HepG2 (cell line): Measurements from ENCODE around the gene HES7. TPM values are rescaled to one million over a fixed set of nuclear protein-coding genes. Genes with fewer than 3 reads are reported as not detected.
A peak's percentile ranks its signal among the peaks of the same experiment; 100 is the strongest.

Experiments used
- ARNT2 ChIP-seq: sonication (generic); formaldehyde crosslinking; IDR thresholded peaks from 2 replicates; pipeline ENCODE4 v1.8.0; 2022; ENCODE audit warnings: mild to moderate bottlenecking, low read depth, missing genetic modification reagents, moderate library complexity
- ATRX ChIP-seq: sonication (generic); formaldehyde crosslinking; IDR thresholded peaks from 2 replicates; pipeline ENCODE4 v1.4.0; 2020; ENCODE audit warnings: missing genetic modification reagents, borderline replicate concordance
- BCL3 ChIP-seq: sonication (generic); formaldehyde crosslinking; IDR thresholded peaks from 2 replicates; pipeline ENCODE4 v1.5.1; 2020; ENCODE audit warnings: mild to moderate bottlenecking, missing genetic modification reagents, moderate library complexity
- EHMT2 ChIP-seq: fragments of 200-600 bp; sonication (generic); IDR thresholded peaks from 2 replicates; pipeline ENCODE4 v1.7.0; 2017; ENCODE audit warnings: antibody characterized with exemption, low read depth, low read length, borderline replicate concordance
- ETV6 ChIP-seq: sonication (generic); formaldehyde crosslinking; conservative IDR thresholded peaks from 2 replicates; pipeline ENCODE4 v1.4.0; 2020; ENCODE audit warnings: missing genetic modification reagents
- HIVEP1 ChIP-seq: sonication (generic); formaldehyde crosslinking; IDR thresholded peaks from 2 replicates; pipeline ENCODE4 v1.4.0; 2020; ENCODE audit warnings: mild to moderate bottlenecking, missing genetic modification reagents
- HNF4A ChIP-seq: sonication (generic); formaldehyde crosslinking; IDR thresholded peaks from 2 replicates; pipeline ENCODE4 v1.4.0; 2020; ENCODE audit warnings: missing genetic modification reagents
- KLF11 ChIP-seq: IDR thresholded peaks from 2 replicates; pipeline ENCODE4 v1.6.1; 2016; ENCODE audit warnings: missing compliant biosample characterization
- NONO ChIP-seq, 2 experiments: fragments of 450-650 bp in 1 of 2; sonication (generic) in 1 of 2; formaldehyde crosslinking in 1 of 2; IDR thresholded peaks in 1 of 2; conservative IDR thresholded peaks in 1 of 2; 2 replicates each; pipeline versions ENCODE4 v1.6.1 to v1.8.0; 2017 to 2022; ENCODE audit warnings: mild to moderate bottlenecking in 1 of 2, missing genetic modification reagents in 1 of 2, moderate library complexity in 1 of 2
- NRL ChIP-seq: sonication (generic); formaldehyde crosslinking; IDR thresholded peaks from 2 replicates; pipeline ENCODE4 v1.5.0; 2020; ENCODE audit warnings: missing genetic modification reagents, mild to moderate bottlenecking, moderate library complexity, borderline replicate concordance
- RAD21 ChIP-seq: fragments of 450-650 bp; formaldehyde crosslinking; IDR thresholded peaks from 2 replicates; pipeline ENCODE4 v1.5.0; 2020; ENCODE audit warnings: mild to moderate bottlenecking
- RBFOX2 ChIP-seq: fragments of 200-400 bp; formaldehyde crosslinking; IDR thresholded peaks from 2 replicates; pipeline ENCODE4 v1.6.1; 2017; ENCODE audit warnings: low read depth, mild to moderate bottlenecking, low read length
- SP4 ChIP-seq: sonication (generic); formaldehyde crosslinking; IDR thresholded peaks from 2 replicates; pipeline ENCODE4 v1.8.1; 2023; ENCODE audit warnings: mild to moderate bottlenecking, missing genetic modification reagents
- TCF7 ChIP-seq: sonication (generic); IDR thresholded peaks from 2 replicates; pipeline ENCODE4 v1.6.1; 2016; ENCODE audit warnings: antibody characterized with exemption, low read depth
- TEAD2 ChIP-seq: sonication (generic); formaldehyde crosslinking; IDR thresholded peaks from 2 replicates; pipeline ENCODE4 v1.9.0; 2021; ENCODE audit warnings: missing genetic modification reagents
- ZBTB38 ChIP-seq: sonication (generic); formaldehyde crosslinking; IDR thresholded peaks from 2 replicates; pipeline ENCODE4 v1.5.1; 2020; ENCODE audit warnings: mild to moderate bottlenecking, missing genetic modification reagents
- ZKSCAN1 ChIP-seq: fragments of 150-350 bp; IDR thresholded peaks from 2 replicates; pipeline ENCODE4 v1.6.1; 2014; ENCODE audit warnings: low read length
- ZNF10 ChIP-seq: sonication (generic); formaldehyde crosslinking; IDR thresholded peaks from 2 replicates; pipeline ENCODE4 v1.4.0; 2020; ENCODE audit warnings: mild to moderate bottlenecking, low read depth, missing genetic modification reagents, borderline replicate concordance
- ZNF253 ChIP-seq: sonication (generic); formaldehyde crosslinking; IDR thresholded peaks from 2 replicates; pipeline ENCODE4 v1.8.0; 2022; ENCODE audit warnings: mild to moderate bottlenecking, missing genetic modification reagents, borderline replicate concordance
- ZNF446 ChIP-seq: sonication (generic); formaldehyde crosslinking; IDR thresholded peaks from 2 replicates; pipeline ENCODE4 v1.5.0; 2020; ENCODE audit warnings: mild to moderate bottlenecking, missing genetic modification reagents
- ZNF451 ChIP-seq: sonication (generic); formaldehyde crosslinking; IDR thresholded peaks from 2 replicates; pipeline ENCODE4 v1.5.0; 2020; ENCODE audit warnings: mild to moderate bottlenecking, missing genetic modification reagents
- ZNF567 ChIP-seq: sonication (generic); formaldehyde crosslinking; IDR thresholded peaks from 2 replicates; pipeline ENCODE4 v1.8.1; 2023; ENCODE audit warnings: mild to moderate bottlenecking, missing genetic modification reagents, borderline replicate concordance
- ZNF577 ChIP-seq: sonication (generic); formaldehyde crosslinking; IDR thresholded peaks from 2 replicates; pipeline ENCODE4 v1.4.0; 2020; ENCODE audit warnings: mild to moderate bottlenecking, low read depth, missing genetic modification reagents, borderline replicate concordance
- ZNF891 ChIP-seq: sonication (generic); formaldehyde crosslinking; IDR thresholded peaks from 2 replicates; pipeline ENCODE4 v1.5.0; 2020; ENCODE audit warnings: mild to moderate bottlenecking, missing genetic modification reagents
- polyA plus RNA-seq, 8 experiments: library from polyadenylated mRNA; depleted of rRNA in 3 of 8; stranded (reverse) in 7 of 8; unstranded in 1 of 8; fragments of >200 nt; fragmentation: Illumina TruSeq in 4 of 8; extraction: Trizol in 4 of 8; gene quantifications; 2 replicates each; pipeline versions ENCODE4 v1.2.1 to v1.2.3, GENCODE V29; 2011 to 2016; ENCODE audit warnings: low read depth in 4 of 8, missing spikeins in 1 of 8, mixed read lengths in 1 of 8; ENCODE audit not compliant: insufficient read depth in 1 of 8
- total RNA-seq, 5 experiments: library from RNA; depleted of rRNA; stranded (reverse); fragments of >200 nt; fragmentation: Illumina TruSeq; extraction: Trizol; gene quantifications; 2 replicates each; pipeline ENCODE4 v1.2.3, GENCODE V29; 2016; ENCODE audit warnings: low read depth in 1 of 5
- TF ChIP-seq, protein P1 (sequence below): sonication (generic); formaldehyde crosslinking; IDR thresholded peaks from 2 replicates; pipeline ENCODE4 v1.4.0; 2020; ENCODE audit warnings: missing genetic modification reagents; ENCODE audit errors: not compliant biosample characterization
- TF ChIP-seq, protein P2 (sequence below): sonication (generic); formaldehyde crosslinking; IDR thresholded peaks from 2 replicates; pipeline ENCODE4 v1.9.0; 2021; ENCODE audit warnings: missing genetic modification reagents, mild to moderate bottlenecking, borderline replicate concordance
- TF ChIP-seq, protein P3 (sequence below): IDR thresholded peaks from 2 replicates; pipeline ENCODE4 v1.6.1; 2016; ENCODE audit warnings: missing biosample characterization, missing genetic modification reagents, low read depth

Gene HES7
- total and polyA plus RNA-seq, 2 of the 13 experiments (the other 11 are each of a cell fraction or from before 2014, with no cell fraction given): not detected

DNA sequence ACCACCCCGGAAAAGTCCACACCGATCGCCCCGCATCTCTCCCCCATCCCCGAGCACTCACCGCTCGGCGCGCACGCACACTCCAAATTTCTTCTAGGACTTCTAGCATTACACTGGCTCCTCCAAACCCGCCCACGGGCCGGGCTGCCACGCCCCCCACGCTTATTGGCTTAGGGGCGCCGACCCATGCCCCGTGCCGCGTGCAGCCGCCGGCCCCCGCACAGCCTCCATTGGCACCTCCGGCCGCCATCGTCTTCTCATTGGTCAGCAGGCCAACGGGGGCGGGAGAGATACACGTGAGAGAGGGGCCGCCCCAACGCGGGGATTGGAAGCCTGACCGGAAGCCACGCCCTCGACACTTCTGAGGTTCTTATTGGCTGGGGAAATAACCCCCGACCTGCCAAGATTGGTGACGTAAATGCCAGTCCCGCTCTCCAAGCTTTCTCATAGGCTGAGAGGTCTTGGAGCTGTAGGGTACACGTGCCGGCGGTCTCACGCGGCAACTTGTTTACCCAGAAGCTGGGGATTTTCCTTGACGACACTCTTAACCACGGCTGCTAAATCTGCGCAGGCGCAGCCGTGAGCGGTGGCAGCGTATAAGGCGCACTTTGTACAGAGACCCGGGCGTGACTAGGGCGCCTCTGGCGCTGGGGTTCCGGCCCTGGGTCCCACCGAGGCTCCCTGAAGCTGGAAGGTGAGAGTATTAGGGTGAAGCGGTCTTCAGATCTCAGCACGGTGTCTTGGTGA lies 32.5 kb upstream of the HES7 start (continued):
- TF ChIP-seq RAD21 (CRISPR knock-in tag) (no peak), EHMT2 (no peak), ETV6 (CRISPR knock-in tag) (no peak), ZNF891 (CRISPR knock-in tag) (no peak; the same call in 1 of the 2 replicates), ZNF10 (no peak), ATRX (CRISPR knock-in tag) (no peak), BCL3 (CRISPR knock-in tag) (no peak; the same call in 1 of the 2 replicates), ZNF446 (CRISPR knock-in tag) (no peak), NONO (IDR thresholded peaks at IDR 0.05) (no peak), NONO (CRISPR knock-in tag; conservative IDR thresholded peaks at IDR 0.05) (peak; percentile 69; the same call in 1 of the 2 replicates), ZNF253 (CRISPR knock-in tag) (no peak), HIVEP1 (peak; percentile 72; the same call in 1 of the 2 replicates), ZNF577 (no peak), TEAD2 (CRISPR knock-in tag) (no peak), ZNF567 (CRISPR knock-in tag) (no peak), ZNF451 (CRISPR knock-in tag) (no peak), SP4 (CRISPR knock-in tag) (peak; percentile 97), NRL (CRISPR knock-in tag) (no peak), ZKSCAN1 (no peak), HNF4A (CRISPR knock-in tag) (0 out of 2 replicates have a peak, but pooled peaks have one; percentile 36), TCF7 (no peak), RBFOX2 (peak; percentile 59), ZBTB38 (CRISPR knock-in tag) (no peak), ARNT2 (CRISPR knock-in tag) (no peak), KLF11 (CRISPR knock-in tag) (no peak)
- TF ChIP-seq, protein P1, sequence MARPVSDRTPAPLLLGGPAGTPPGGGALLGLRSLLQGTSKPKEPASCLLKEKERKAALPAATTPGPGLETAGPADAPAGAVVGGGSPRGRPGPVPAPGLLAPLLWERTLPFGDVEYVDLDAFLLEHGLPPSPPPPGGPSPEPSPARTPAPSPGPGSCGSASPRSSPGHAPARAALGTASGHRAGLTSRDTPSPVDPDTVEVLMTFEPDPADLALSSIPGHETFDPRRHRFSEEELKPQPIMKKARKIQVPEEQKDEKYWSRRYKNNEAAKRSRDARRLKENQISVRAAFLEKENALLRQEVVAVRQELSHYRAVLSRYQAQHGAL (CRISPR knock-in tag): no peak
- TF ChIP-seq, protein P2, sequence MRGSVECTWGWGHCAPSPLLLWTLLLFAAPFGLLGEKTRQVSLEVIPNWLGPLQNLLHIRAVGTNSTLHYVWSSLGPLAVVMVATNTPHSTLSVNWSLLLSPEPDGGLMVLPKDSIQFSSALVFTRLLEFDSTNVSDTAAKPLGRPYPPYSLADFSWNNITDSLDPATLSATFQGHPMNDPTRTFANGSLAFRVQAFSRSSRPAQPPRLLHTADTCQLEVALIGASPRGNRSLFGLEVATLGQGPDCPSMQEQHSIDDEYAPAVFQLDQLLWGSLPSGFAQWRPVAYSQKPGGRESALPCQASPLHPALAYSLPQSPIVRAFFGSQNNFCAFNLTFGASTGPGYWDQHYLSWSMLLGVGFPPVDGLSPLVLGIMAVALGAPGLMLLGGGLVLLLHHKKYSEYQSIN (CRISPR knock-in tag): no peak
- TF ChIP-seq, protein P3, sequence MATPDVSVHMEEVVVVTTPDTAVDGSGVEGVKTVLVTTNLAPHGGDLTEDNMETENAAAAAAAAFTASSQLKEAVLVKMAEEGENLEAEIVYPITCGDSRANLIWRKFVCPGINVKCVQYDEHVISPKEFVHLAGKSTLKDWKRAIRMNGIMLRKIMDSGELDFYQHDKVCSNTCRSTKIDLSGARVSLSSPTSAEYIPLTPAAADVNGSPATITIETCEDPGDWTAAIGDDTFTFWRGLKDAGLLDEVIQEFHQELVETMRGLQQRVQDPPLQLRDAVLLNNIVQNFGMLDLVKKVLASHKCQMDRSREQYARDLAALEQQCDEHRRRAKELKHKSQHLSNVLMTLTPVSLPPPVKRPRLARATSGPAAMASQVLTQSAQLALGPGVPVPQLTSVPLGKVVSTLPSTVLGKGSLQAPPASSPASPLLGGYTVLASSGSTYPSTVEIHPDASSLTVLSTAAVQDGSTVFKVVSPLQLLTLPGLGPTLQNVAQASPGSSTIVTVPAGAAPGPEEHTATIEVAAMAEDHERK (CRISPR knock-in tag): no peak
